ENCODE measurements around the gene BCL10.

The BCL10 gene

DNA sequence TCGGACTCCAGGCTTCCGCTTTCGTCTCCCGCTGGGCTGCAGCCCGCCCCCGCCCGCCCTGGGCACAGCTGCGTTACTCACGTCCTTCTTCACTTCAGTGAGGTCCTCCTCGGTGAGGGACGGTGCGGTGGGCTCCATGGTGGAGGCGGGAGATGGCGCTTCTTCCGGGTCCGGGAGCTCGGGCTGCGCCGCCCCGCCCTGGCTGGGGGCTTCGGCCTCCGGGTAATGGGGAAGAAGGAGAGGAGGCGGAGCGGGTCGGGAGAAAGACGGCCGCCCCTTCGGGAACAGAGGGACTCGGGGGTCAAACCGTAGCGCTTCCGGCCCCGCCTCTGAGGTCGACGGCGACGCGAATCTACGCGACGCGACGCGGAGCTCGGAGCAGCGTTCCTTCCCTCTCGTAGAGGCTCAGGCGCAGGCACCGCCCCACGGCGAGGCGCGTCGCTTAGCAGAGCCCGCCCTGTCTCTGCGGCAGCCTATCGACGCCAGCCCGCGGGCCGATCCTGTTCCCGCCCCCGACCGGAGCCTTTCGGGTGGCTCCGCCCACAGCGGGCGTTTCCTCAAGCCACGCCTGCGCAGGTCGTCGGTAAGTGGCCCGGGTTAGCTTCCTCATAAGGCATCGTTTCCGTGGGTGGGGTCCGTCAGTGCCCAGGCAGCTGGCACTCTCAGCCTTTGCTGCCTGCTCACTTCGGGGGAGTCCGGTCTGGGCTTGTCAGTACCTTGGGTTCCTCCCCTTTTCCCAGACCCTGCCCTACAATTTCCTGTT, at the start of gene BCL10 (continued):
- TF ChIP-seq ZNF585B (tag by site-specific recombination; IDR thresholded peaks at IDR 0.05) (no peak), ZNF629 (tag by site-specific recombination; IDR thresholded peaks at IDR 0.05) (peak; percentile 81), TCF7L2 (IDR thresholded peaks at IDR 0.05; ENCODE audit: borderline replicate concordance, low read depth, low read length) (no peak), ZNF239 (tag by site-specific recombination; IDR thresholded peaks at IDR 0.05) (peak; percentile 93; the same call in 1 of the 2 replicates), ZNF837 (tag by site-specific recombination; IDR thresholded peaks at IDR 0.05) (no peak), GFI1B (tag by site-specific recombination; IDR thresholded peaks at IDR 0.05) (no peak), FEZF1 (tag by site-specific recombination; IDR thresholded peaks at IDR 0.05) (peak; percentile 92), ZIC2 (tag by site-specific recombination; IDR thresholded peaks at IDR 0.05) (peak; percentile 35; the same call in 1 of the 2 replicates), GLIS1 (tag by site-specific recombination; IDR thresholded peaks at IDR 0.05) (peak; percentile 61; the same call in 1 of the 2 replicates), OSR2 (tag by site-specific recombination; IDR thresholded peaks at IDR 0.05) (0 out of 2 replicates have a peak, but pooled peaks have one; percentile 36), SP7 (tag by site-specific recombination; IDR thresholded peaks at IDR 0.05) (peak; percentile 67), HOXD13 (CRISPR knock-in tag; IDR thresholded peaks at IDR 0.05; ENCODE audit: borderline replicate concordance) (no peak), ZNF843 (tag by site-specific recombination; IDR thresholded peaks at IDR 0.05) (peak; percentile 38; the same call in 1 of the 2 replicates), ZNF423 (tag by site-specific recombination; IDR thresholded peaks at IDR 0.05) (no peak), ZNF600 (tag by site-specific recombination; IDR thresholded peaks at IDR 0.05) (peak; percentile 65), SP3 (tag by site-specific recombination; IDR thresholded peaks at IDR 0.05) (peak; percentile 99), ZNF354C (tag by site-specific recombination; IDR thresholded peaks at IDR 0.05; ENCODE audit: borderline replicate concordance, low read depth) (no peak), SALL2 (tag by site-specific recombination; IDR thresholded peaks at IDR 0.05; ENCODE audit: borderline replicate concordance) (no peak), ZNF202 (tag by site-specific recombination; IDR thresholded peaks at IDR 0.05; ENCODE audit: borderline replicate concordance) (no peak), ZNF10 (tag by site-specific recombination; IDR thresholded peaks at IDR 0.05) (0 out of 2 replicates have a peak, but pooled peaks have one; percentile 6), SP2 (tag by site-specific recombination; IDR thresholded peaks at IDR 0.05) (peak; percentile 97), MZF1 (tag by site-specific recombination; IDR thresholded peaks at IDR 0.05; ENCODE audit: borderline replicate concordance) (no peak), ZSCAN30 (tag by site-specific recombination; IDR thresholded peaks at IDR 0.05) (peak; percentile 76), ZNF560 (tag by site-specific recombination; IDR thresholded peaks at IDR 0.05; ENCODE audit: borderline replicate concordance) (no peak), ZNF394 (tag by site-specific recombination; IDR thresholded peaks at IDR 0.05; ENCODE audit: borderline replicate concordance) (peak; percentile 66; the same call in 1 of the 2 replicates), ZNF274 (IDR thresholded peaks at IDR 0.05; ENCODE audit: low read length) (no peak), ZNF274 (tag by site-specific recombination; IDR thresholded peaks at IDR 0.05; ENCODE audit: borderline replicate concordance) (no peak), ZNF555 (tag by site-specific recombination; conservative IDR thresholded peaks at IDR 0.05) (no peak), ZNF366 (tag by site-specific recombination; conservative IDR thresholded peaks at IDR 0.05) (peak; percentile 57), ZNF157 (tag by site-specific recombination; IDR thresholded peaks at IDR 0.05) (no peak), KLF7 (tag by site-specific recombination; IDR thresholded peaks at IDR 0.05; ENCODE audit: borderline replicate concordance) (0 out of 2 replicates have a peak, but pooled peaks have one; percentile 28)
- TF ChIP-seq, protein P1, sequence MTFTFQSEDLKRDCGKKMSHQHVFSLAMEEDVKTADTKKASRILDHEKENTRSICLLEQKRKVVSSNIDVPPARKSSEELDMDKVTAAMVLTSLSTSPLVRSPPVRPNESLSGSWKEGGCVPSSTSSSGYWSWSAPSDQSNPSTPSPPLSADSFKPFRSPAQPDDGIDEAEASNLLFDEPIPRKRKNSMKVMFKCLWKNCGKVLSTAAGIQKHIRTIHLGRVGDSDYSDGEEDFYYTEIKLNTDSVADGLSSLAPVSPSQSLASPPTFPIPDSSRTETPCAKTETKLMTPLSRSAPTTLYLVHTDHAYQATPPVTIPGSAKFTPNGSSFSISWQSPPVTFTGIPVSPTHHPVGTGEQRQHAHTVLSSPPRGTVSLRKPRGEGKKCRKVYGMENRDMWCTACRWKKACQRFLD (tag by site-specific recombination; IDR thresholded peaks at IDR 0.05), result no peak
- TF ChIP-seq, protein P2, sequence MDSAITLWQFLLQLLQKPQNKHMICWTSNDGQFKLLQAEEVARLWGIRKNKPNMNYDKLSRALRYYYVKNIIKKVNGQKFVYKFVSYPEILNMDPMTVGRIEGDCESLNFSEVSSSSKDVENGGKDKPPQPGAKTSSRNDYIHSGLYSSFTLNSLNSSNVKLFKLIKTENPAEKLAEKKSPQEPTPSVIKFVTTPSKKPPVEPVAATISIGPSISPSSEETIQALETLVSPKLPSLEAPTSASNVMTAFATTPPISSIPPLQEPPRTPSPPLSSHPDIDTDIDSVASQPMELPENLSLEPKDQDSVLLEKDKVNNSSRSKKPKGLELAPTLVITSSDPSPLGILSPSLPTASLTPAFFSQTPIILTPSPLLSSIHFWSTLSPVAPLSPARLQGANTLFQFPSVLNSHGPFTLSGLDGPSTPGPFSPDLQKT (IDR thresholded peaks at IDR 0.05; ENCODE audit: borderline replicate concordance, low read depth, low read length), result peak; percentile 99
- TF ChIP-seq, protein P3, sequence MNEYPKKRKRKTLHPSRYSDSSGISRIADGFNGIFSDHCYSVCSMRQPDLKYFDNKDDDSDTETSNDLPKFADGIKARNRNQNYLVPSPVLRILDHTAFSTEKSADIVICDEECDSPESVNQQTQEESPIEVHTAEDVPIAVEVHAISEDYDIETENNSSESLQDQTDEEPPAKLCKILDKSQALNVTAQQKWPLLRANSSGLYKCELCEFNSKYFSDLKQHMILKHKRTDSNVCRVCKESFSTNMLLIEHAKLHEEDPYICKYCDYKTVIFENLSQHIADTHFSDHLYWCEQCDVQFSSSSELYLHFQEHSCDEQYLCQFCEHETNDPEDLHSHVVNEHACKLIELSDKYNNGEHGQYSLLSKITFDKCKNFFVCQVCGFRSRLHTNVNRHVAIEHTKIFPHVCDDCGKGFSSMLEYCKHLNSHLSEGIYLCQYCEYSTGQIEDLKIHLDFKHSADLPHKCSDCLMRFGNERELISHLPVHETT (tag by site-specific recombination; IDR thresholded peaks at IDR 0.05), result 0 out of 2 replicates have a peak, but pooled peaks have one; percentile 30
- TF ChIP-seq, protein P4, sequence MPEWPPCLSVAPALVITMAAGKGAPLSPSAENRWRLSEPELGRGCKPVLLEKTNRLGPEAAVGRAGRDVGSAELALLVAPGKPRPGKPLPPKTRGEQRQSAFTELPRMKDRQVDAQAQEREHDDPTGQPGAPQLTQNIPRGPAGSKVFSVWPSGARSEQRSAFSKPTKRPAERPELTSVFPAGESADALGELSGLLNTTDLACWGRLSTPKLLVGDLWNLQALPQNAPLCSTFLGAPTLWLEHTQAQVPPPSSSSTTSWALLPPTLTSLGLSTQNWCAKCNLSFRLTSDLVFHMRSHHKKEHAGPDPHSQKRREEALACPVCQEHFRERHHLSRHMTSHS (tag by site-specific recombination; IDR thresholded peaks at IDR 0.05), result no peak
- TF ChIP-seq, protein P5, sequence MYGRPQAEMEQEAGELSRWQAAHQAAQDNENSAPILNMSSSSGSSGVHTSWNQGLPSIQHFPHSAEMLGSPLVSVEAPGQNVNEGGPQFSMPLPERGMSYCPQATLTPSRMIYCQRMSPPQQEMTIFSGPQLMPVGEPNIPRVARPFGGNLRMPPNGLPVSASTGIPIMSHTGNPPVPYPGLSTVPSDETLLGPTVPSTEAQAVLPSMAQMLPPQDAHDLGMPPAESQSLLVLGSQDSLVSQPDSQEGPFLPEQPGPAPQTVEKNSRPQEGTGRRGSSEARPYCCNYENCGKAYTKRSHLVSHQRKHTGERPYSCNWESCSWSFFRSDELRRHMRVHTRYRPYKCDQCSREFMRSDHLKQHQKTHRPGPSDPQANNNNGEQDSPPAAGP (tag by site-specific recombination; IDR thresholded peaks at IDR 0.05), result peak; percentile 91
